Right forelimb (tissue), 1 donor: Measurements from ENCODE around the gene TBC1D14.
A peak's percentile ranks its signal among the peaks of the same experiment; 100 is the strongest.

Source experiments
- DNase-seq: peaks from one replicate; pipeline ENCODE4 v3.0.0-alpha.2; 2018

The TBC1D14 gene

DNA sequence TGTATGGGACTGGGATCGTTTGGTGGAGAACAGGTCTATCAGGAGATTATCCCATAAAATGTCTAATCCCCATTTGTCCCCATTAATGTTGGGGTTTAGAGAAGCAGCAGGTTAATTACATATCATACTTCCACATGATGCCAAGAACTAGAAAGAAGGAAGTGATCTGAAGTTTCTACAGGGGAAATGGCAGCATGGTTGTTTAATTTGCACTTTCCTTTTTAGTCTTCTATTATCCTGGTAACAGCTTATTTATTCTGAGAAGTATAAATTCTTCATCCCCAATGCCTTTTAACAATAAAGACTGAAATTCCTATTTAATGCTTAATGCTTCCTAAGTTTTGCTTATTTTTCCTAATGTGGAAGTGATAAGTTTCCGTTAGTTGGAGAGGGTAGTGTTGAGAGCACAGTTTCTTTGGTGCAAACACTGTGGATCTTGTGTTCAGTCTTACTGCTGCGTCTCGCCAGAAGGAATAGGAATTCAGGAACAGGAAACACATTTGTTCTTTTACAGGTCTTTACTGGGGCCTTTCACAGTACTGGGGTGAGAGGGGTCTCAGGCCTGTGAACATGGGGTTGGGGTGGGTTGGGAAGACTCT is 74.0 kb downstream of the TBC1D14 start:
- DNase-seq: no peak

DNA sequence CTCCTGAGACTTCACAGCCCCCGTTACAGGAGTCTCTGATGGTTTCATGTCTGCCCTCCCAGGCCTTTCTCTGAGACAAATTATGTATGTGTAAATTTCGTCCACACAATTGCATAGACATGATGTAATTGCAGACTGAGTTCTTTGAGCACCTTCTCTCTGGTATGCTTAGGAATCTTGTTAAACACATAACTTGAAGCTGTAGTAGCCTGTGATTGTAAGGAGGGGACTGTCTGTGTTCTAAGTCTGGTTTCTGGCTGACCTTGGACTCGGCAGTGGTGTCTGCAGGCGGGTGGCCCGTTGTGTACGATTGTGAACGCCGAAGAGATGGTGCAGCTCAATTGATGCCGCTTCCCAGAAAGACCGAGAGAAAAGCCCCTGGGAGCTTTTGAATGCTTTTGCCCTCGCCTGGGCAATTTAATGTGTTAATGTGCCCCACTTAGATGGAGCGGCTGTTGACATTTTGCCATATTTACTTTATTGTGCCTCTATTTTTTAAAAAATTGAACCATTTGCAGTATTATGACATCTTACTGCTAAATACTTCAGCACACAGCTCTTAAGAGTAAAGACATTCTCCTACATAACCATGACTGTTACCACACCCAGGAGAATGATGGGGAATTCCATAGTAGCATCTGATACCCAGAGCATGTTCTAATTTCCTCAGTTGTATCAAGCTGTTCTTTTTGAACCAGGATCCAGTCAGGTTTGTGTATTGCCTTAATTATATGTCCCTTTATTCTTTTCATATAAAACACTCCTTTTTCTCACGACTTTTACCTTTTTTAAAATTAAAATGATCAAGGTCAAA is 75.2 kb downstream of the TBC1D14 start:
- DNase-seq: peak; percentile 22

DNA sequence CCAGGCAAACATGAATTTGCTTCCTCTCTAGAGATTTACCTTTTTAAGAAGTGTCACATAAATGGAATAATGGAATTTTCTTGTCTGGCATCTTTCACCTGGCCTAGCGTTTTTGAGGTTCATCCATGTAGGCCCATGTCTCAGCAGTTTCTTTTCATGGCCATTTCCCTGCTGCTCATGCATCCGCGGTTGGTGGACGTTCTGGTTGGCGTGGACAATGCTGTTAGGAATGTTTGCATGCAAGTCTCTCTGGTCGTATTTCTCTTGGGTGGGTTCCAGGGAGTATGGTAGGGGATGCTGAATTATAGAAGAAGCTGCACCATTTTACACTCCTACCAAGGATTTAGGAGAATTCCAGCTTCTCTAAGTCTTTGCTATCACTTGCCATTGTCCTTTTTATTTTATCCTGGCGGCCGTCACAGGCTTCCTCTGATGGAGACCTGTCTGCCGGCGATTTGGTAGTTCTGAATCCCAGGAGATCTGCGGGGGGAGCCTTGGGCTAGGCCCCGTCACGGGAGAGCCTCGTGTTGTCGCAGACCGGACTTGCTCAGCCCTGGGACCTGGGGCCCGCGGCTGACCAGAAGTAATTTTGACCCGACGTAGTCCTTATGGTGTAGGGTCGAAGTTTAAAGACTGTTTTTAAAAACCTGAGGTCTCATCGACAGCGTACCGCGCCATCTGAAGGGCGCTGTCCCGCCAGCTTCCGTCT is 76.6 kb downstream of the TBC1D14 start:
- peak; percentile 46 for DNase-seq

DNA sequence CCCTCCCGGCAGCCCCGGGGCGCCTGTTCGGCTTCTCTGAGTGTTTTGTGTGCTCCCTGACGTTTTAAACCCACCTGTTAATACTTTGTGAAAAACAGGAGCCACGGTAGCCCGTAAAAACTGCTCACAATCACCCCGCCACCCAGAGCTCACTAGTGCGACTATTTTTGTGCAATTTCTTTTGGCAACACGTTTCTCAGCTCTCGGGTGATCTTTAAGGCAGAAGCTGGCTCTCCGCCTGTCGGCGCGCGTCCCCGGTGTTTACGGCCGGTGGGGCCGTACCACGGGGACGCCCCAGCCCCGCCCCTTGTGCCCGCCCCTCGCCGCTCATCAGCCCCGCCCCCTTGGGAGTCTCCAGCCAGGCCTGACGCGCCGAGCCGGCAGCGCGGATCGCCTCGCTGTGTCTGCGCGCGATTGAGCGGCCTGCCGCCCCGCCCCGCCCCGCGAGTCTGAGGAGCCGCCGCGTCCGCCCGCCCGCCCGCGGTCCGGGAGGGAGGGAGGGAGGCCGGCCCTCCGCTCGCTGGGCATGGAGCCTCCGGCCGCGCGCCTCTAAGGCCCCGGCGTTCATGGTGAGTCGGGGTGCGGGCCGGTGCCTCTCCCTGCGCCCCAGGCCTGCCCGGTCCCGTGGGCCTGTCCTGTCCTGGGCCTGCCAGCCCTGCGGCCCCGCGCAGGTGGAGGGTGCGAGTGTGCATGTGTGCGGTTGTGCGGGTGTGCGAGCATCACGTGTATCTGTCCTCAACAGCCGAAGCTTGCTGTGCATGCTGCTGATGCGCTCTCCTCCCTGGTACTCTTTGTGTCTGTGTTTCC is 77.4 kb downstream of the TBC1D14 start:
- peak; percentile 97 for DNase-seq

DNA sequence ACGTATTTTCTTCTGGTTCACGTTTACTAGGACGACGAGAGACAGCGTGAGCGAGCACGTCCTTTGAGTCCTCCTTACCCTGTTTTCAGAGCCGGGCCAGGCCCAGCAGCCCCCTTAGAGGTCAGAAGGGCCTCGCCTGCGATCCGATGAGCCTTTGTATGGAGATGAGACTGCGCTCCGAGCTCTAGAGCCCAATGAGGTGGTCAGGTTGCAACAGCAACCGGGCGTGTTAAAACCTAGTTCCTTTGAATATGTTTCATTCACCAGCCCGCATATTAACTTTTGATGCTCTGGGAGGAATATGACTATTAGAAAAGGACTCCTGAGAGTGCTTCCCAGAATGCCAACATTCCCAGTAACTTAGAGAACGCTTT is 77.9 kb downstream of the TBC1D14 start:
- no peak for DNase-seq

DNA sequence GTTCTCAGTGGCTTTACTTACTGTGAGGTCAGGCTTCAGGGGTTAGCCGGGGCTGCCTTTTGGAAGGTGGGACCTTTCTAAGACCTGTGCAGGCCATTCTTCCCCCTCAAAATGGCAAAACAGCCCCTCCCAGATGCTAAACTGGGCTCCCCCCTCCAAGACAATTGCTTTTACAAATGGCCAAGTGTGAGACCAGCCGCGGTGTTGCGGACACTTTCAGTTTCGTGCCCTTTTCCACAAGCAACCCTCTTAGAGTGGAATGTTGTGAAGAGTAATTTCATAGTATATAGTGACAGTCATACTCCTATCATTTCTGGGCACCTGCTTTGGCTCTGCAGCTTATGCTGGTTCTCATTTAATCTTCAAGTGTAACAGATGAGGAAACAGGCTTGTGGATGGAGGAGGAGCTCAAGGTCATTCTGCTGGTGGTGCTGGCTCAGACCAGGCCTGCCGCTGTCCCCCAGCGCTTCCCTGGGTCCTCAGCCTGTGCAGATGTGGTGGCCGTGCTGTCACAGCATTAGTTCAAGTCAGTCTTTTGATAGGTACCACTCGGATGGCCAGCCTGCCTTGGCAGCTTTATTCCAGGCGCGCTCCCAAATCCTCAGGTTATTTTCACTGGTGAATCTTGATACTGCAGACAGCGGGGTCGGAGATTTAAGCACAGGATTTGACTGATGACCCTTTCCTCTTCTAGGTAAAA is 78.5 kb downstream of the TBC1D14 start:
- peak; percentile 32 for DNase-seq

DNA sequence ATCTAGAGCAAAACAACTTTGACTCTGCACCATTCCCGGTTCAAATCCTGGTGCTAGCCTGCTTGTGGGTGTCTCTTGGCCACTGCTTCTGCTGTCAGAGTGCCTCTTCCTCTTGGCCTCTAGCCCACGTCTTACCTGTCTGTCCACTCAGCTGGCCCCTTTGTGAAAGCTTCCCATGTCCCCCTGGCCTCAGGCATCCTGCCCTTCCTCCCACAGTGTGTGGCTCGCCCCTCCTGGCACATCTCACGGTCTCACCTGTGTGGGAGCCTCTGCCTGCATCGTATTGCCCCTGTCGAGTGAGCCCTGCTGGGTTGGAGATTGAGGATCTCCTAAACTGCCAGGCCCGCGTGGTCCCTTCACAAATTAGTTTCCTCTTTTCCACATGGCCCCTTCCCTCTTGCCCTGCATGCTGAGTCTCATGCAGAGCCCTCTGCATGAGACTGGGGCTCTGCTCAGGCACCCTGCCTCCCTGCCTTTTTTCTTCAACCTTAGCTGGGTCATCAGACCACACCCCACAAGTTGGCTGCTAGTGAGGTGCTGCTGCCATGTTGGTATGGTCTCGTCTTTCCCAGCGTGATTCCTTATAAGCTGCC is 79.8 kb downstream of the TBC1D14 start:
- no peak for DNase-seq

DNA sequence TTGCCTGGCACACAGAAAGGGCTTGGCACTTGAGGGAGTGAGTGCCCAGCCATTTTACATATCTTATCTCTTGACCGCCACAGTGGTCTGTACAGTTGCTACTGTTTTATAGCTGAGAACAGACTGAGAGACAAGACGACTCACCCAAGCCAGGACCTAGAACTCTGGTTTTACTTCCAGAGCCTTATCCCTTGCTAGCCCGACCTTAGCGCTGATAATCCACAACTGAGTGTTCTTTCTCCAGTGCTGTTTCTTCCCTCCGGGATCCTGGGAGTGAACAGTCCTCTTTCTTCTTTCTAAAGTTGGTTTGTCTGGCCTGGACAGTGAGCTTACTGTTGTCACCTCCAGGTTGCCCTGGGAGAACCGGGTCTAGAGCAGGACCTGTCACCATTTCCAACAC is 81.0 kb downstream of the TBC1D14 start:
- DNase-seq: no peak

DNA sequence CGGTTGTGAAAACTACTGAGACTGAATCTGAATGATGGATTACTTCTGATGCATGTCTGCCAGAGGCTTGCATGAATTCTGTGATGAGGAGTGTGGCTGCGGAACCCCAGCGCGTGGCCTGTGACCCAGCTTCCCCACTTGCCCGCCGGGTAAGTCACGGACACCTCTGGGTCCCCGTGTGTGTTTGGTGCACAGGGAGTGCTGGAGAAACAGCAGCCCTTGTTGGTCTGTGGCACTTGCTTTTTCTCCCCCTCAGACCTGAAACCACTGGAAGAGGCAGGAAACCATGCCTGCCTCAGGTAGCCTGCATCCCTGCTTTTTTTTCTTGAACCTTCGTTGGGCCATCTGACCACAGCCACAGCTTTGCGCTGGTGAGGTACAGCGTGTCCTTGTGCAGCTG is 81.6 kb downstream of the TBC1D14 start:
- DNase-seq: no peak

DNA sequence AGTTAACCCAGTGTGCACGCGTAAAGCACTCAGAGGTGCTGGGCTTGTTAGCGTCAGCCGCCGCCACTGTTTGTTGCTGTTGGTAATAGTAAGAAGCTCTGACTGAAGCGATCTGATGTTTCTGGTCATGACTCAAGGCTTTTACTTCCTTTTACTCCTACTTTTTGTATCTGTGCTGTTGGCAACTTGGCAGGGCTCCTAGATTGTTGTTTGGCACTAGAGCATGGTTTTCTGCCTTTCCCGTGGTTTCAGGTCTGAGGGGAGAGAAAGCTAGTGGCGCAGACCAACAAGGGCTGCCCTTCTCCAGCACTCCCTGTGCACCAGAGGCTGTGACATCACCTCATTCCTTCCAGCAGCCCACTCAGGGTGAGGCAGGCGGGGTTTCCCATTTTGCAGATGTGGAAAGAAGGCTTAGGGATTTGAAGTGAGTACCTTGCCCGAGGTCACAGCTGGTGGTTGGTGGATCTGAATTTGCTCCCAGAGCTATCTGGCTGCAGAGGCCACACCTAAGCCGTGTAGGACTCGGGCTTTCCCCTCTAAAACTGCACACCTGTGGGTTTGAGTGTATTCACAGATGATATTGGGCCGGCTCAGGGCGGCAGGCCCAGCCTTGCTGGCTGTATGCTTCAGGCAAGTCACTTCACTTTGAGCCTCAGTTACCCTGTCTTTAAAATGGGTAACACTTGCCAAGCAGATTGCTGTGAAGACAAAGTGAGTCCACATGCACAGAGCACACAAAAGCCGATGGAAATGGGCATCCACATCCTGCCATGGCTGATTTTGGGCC is 82.3 kb downstream of the TBC1D14 start:
- DNase-seq: no peak

DNA sequence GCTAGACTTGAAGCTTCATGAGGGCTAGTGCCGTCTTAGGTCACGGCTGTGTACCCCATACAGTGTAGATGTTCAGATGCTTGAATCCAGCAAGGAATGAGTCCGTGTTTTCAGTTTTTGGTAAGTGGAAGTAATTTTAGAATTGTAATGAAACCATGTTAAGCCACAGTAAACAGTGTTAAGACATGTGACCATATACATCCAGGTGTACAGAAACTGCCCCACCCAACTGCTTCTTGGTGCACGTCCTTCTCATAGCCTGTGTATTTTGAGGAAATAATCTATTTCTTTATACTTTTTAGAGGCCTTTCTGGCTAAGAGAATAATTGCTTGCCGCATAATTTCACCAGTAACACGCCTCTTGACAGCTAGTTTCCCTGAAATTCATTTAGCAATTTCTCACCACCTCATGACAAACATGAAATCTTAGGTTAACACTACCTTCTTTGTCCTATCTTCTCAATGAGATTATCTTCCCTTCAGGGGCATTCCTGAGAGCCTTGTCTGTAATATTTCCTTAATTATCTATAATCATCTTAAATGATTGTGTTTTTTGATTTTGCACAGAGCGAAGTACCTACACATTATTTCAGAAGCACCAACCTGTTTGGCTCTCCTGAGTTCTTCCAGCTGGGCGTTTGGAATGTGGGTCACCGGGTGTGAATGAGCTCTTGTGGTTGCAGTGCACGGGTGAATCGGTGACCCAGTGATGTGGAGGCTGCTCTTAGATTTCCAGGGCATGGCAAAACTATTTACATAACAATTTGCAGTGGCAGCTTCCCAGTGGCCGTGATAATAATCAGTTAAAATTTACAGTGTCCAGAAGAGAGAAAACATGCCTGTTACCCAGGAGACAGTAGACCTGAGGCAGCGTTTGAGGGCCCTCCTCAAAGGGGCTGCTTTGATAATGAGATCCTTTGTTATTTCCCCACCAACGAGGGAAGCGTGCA is 83.4 kb downstream of the TBC1D14 start:
- DNase-seq: peak; percentile 17

DNA sequence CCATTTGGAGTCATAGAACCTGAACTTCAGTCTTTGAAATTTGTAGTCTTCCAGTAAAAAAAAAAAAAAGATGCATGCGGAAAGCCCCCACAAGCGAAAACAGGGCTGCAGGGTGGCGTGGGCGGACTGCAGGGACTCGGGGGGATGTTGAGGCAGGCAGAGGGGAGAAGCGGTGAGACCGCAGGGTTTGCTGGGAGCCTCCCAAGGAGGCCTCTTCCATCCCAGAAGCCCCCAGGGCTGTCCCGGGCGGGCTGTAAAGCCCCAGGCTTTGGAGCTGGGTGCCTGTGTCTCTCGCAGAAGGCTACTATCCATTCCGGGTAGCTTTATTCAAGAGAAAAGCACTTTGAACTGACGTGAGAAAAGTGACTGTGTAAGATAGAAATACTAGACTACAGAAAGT is 86.9 kb downstream of the TBC1D14 start:
- peak; percentile 6 for DNase-seq

DNA sequence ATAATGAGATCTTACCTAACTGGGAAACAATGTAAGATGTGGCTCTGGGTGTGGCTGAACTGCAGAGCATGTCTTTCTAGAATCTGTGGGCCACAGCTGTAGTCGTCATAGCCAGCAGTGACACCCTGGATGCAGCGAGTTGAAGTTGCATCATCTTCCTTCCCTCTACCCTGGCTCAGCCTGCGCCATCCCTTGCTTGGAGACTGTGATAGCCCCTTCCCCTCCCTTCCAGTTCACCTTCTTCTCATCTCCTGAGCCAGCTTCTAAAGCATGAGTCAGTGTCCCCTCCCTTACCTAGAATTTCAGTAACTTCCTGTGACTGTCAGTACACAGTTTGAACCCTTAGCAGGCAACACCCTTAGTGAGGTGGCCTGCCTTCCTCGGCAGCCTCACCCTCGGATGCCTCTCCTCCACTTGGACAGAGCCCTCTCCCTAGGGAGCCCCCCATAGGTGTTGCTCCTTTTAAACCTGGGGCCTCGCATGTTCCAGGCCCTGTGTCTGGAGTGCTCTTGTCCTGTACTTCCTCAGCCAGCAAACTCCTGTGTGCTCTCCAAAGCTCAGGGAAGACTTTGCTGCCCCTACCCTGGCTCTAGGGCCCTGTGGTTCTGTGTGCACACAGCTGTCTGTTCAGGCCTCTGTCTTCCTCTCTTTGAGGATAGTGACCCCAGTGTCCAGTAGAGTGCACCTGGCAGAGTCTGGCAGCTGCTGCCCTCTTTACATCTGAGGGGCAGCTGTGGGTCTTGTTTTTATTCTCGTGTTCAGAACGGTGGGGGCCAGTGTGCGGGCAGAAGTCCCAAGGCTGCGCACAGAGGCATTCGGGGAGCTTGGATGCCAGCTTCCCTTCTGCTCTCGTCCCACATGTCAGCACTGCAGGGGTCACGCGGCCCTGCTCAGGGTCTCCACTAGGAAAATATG is 89.8 kb downstream of the TBC1D14 start:
- DNase-seq: peak; percentile 32

DNA sequence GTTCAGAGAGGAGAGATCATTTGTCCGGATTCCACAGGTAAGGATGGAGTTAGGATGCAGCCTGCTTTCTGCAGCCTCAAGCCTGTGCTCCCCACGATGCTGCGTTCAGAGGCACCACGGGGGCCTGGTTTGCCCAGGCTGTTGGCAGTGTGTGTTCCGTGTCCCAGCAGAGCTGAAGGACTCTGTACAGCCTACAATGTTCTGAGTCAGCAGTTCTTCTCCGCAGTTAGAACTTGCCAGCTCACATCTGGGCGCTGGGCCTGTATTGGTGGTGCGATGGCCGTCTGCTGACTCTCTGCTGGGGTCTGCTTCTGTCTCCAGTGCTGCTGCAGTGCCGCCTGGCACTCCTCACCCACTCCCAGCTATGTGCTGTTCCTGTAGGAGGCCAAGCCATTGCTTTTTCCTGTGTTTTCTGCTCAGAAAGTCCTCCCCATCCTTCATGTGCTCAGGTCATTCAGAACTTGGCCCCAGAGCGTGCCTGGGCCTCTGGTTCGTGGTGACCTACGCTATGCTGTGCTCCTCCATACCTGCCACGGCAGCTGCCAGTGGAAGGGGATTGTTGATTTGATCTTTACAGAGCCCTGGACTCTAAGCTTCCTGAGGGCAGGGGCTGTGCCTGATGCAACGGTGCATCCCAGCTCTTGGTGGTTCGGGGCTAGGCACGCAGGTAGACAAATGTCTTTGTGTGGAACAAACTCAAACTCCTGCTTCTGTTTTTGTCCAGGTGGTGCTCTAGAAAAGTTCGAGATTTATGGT is 91.0 kb downstream of the TBC1D14 start:
- DNase-seq: peak; percentile 33

DNA sequence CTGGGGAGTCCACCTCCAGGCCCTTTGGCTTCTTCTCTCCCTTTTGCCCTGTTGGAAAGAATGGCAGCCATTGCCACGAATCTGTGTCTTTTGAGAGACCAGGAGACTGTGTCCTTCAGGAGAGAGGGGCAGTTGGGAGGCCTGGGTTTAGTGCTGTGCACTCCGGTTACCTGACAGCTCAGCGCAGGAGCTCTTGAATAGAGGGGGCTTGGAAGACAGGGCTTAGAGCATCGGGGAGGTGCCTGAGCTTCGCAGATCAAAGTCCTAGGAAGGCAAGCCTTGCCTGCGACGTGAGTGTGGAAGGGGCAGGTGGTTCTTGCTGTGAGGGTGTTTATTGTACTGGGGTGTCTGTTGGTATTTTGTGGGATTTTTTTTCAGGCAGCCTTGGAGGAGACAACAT is 91.6 kb downstream of the TBC1D14 start:
- DNase-seq: peak; percentile 12

DNA sequence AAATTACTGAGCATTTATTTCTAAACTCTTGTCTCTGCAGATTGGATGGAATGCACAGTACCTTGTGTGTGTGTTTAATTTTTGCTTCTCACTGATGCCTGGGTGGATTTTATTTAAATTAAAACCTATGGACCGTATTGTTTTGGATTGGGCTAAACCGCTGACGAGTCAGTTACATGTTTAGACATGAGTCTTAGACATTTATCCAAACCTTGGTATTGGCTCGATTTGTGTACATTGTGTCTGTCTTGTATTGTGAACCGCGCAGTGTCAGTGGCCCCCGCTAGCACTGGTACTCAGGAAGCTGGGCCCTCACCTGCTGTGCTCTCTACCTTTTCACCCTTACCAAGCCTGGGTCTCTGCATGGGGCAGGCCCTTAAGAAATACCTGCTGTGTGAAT is 92.7 kb downstream of the TBC1D14 start:
- DNase-seq: no peak

DNA sequence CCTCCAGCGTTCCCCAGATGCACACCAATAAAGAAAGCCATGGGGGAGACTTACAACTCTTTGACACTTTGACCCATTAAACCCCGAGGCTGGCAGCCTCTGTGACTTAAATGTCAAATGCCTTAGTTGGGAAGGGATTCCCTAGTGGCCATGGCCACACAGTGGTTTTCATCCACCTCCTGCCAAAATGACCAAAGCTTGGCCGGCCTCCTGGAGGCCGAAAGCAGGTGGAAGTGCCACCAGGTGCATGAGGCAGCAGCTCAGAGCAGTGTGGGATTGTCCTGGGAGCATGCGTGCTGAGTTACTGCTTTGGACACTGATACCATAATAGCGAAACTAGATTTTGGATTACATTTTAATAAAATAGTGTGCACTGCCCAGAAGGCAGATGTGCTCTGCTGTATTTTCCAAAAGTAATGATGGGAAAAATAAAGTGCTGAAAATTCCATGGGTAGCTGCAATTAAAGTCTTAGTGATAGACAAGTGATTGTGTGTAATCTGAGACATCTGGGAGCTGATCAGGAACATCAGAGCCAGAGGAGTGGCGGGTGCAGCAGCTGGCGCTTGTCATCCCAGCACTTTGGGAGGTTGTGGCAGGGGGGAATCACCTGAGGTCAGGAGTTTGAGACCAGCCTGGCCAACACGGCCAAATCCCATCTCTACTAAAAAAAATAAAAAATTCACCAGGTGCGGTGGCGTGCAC is 93.7 kb downstream of the TBC1D14 start:
- DNase-seq: peak; percentile 18

DNA sequence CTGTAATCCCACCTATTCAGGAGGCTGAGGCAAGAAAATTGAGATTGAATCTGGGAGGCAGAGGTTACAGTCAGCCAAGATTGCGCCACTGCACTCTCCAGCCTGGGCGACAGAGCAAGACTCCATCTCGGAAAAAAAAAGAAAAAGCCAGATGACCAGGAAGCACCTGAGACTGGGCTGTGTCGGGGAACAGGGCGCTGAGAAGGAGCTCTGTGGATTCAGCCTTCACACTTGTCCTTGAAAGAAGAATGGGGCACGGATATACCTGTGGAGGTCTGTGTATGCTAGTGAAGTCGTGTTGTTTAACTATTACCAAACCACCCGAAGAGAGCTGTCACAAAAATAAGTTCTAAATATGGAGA is 94.2 kb downstream of the TBC1D14 start:
- DNase-seq: no peak
